Chondrocyte (in vitro differentiated cells): ENCODE results near the gene UAP1L1. TPM values are rescaled to one million over a fixed set of nuclear protein-coding genes. Genes with fewer than 3 reads are reported as not detected.

ENCODE experiments used
- DNase-seq: peaks from one replicate; pipeline ENCODE4 v3.0.0; 2021; ENCODE audit warnings: mixed read lengths, low spot score
- H3K27ac Mint-ChIP-seq: one replicate; pipeline ENCODE4 v1.8.0; 2021; ENCODE audit warnings: mild to moderate bottlenecking, moderate library complexity, mixed read lengths; ENCODE audit not compliant: unreplicated experiment
- H3K27me3 Mint-ChIP-seq: 2 replicates; pipeline ENCODE4 v1.8.0; 2021; ENCODE audit warnings: low read depth, mixed read lengths
- H3K36me3 Mint-ChIP-seq: 2 replicates; pipeline ENCODE4 v1.8.0; 2021; ENCODE audit warnings: low read depth, mixed read lengths
- H3K4me1 Mint-ChIP-seq: 2 replicates; pipeline ENCODE4 v1.8.0; 2021; ENCODE audit warnings: low read depth, mild to moderate bottlenecking, mixed read lengths
- H3K4me3 Mint-ChIP-seq: one replicate; pipeline ENCODE4 v1.8.0; 2021; ENCODE audit warnings: mild to moderate bottlenecking, moderate library complexity, mixed read lengths; ENCODE audit not compliant: unreplicated experiment
- H3K9me3 Mint-ChIP-seq: 2 replicates; pipeline ENCODE4 v1.8.0; 2021; ENCODE audit warnings: low read depth, mixed read lengths
- long read RNA-seq: library from polyadenylated mRNA; stranded (forward); transcript quantifications from one replicate; pipeline ENCODE4 v2.0.0, GENCODE V29; 2021
- total RNA-seq: library from RNA; stranded (reverse); gene quantifications from 3 replicates; pipeline ENCODE4 v1.2.1, GENCODE V29; 2021
- TF ChIP-seq, protein P1 (sequence below): fragments of 200-600 bp; sonication (generic); IDR thresholded peaks from 2 replicates; pipeline ENCODE4 v1.5.0; 2021; ENCODE audit warnings: antibody characterized with exemption, mild to moderate bottlenecking, moderate library complexity

The UAP1L1 gene, protein sequence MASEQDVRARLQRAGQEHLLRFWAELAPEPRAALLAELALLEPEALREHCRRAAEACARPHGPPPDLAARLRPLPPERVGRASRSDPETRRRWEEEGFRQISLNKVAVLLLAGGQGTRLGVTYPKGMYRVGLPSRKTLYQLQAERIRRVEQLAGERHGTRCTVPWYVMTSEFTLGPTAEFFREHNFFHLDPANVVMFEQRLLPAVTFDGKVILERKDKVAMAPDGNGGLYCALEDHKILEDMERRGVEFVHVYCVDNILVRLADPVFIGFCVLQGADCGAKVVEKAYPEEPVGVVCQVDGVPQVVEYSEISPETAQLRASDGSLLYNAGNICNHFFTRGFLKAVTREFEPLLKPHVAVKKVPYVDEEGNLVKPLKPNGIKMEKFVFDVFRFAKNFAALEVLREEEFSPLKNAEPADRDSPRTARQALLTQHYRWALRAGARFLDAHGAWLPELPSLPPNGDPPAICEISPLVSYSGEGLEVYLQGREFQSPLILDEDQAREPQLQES
- 26.1 to 44.0 TPM (median 41.7 TPM) in 3 replicates for total RNA-seq
- long read RNA-seq, transcript UAP1L1-202 (9 exons, 3,365 nt) = major isoform, 59 of 122 reads
- long read RNA-seq, partial matches to known transcripts = 13 of 122 reads
- long read RNA-seq, other reads (novel, unspliced or antisense) = 48 of 122 reads

DNA sequence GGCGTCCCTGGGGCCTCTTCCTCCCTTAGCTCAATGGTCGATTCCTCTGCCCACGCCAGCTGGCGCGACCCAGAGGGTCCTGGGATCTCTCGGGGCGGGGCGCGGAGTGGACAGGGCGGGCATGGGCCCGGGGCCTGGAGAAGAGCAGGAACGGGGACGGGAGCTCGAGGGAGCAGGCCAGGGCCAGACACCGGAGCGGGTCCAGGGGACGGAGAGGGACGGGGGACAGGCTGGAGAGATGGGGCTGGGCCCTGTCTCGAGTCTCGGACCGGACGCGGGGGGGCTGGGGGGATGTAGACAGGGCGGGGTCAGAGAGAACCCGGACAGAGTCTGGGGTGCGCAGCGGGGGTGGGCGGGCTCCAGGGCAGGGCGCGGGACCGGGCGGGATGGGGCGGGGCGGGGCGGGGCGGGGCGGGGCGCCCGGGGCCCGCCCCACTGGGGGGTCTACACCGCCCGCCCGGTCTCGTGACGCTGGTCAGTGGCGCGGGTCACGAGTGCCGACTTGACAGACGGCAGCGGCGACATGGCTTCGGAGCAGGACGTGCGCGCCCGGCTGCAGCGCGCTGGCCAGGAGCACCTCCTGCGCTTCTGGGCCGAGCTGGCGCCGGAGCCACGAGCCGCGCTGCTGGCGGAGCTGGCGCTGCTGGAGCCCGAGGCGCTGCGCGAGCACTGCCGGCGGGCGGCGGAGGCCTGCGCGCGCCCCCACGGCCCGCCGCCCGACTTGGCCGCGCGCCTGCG, at the start of gene UAP1L1:
UAP1L1 (plus strand) TSS at position 508 of the 738 bp plus-strand sequence; CDS start at position 524, 16 bp downstream.
- Mint-ChIP-seq H3K9me3 (no peaks in the 10 kb centered on the region), H3K4me3 (peak within 1 kb of the TSS; percentile 73), H3K4me1 (peaks cover 4% of the 10 kb centered on the region), H3K27me3 (no peaks in the 10 kb centered on the region), H3K36me3 (peaks cover 11% of the 10 kb centered on the region), H3K27ac (no peak within 1 kb of the TSS)
- no peak for DNase-seq
- TF ChIP-seq, protein P1, sequence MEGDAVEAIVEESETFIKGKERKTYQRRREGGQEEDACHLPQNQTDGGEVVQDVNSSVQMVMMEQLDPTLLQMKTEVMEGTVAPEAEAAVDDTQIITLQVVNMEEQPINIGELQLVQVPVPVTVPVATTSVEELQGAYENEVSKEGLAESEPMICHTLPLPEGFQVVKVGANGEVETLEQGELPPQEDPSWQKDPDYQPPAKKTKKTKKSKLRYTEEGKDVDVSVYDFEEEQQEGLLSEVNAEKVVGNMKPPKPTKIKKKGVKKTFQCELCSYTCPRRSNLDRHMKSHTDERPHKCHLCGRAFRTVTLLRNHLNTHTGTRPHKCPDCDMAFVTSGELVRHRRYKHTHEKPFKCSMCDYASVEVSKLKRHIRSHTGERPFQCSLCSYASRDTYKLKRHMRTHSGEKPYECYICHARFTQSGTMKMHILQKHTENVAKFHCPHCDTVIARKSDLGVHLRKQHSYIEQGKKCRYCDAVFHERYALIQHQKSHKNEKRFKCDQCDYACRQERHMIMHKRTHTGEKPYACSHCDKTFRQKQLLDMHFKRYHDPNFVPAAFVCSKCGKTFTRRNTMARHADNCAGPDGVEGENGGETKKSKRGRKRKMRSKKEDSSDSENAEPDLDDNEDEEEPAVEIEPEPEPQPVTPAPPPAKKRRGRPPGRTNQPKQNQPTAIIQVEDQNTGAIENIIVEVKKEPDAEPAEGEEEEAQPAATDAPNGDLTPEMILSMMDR = no peak

DNA sequence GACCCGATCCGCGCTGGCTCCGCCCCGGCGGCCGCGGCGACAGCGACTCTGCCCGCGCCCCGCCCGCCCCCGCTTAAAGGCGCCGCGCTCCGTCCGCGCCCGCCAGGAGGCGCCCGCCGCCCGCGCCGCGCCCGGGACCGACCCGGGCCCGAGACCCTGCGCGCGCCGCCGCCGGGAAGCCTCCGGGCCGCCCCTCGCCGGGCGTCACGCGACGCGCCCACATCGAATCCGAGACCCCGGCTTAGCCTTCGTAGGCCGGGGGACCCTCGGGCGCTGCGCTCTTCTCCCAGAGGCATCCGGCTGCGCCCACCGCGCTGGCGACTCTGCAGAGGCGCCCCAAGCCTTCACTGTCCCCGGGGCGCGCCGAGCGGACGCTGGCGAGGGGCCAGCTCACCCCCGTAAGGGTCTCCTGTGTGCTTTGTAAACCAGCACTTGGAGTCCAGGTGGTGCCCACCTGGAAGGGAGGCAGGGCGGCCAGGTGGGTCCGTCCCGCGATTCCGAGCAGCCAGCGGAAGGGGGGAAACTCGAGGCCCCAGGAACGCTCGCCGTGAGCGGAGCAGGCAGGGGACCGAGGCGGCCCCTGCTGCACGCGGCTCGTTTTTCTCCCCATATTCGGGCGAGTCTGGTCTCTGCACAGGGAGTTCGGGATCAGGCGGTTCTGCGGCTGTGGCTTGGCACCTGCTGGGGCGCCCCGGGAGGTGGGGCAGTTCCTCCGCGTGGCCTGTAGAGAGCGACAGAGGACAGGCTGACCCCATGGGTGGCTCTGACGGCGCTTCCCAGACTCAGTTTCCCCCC, 48.9 kb upstream of the UAP1L1 start:
- TF ChIP-seq, protein P1 = no peak
- Mint-ChIP-seq H3K4me3 (peak overlapping the region; percentile 68), H3K9me3 (no peaks in the 10 kb centered on the region), H3K4me1 (peaks cover 7% of the 10 kb centered on the region), H3K36me3 (no peaks in the 10 kb centered on the region), H3K27me3 (no peaks in the 10 kb centered on the region), H3K27ac (no peak overlapping the region)
- no peak for DNase-seq

DNA sequence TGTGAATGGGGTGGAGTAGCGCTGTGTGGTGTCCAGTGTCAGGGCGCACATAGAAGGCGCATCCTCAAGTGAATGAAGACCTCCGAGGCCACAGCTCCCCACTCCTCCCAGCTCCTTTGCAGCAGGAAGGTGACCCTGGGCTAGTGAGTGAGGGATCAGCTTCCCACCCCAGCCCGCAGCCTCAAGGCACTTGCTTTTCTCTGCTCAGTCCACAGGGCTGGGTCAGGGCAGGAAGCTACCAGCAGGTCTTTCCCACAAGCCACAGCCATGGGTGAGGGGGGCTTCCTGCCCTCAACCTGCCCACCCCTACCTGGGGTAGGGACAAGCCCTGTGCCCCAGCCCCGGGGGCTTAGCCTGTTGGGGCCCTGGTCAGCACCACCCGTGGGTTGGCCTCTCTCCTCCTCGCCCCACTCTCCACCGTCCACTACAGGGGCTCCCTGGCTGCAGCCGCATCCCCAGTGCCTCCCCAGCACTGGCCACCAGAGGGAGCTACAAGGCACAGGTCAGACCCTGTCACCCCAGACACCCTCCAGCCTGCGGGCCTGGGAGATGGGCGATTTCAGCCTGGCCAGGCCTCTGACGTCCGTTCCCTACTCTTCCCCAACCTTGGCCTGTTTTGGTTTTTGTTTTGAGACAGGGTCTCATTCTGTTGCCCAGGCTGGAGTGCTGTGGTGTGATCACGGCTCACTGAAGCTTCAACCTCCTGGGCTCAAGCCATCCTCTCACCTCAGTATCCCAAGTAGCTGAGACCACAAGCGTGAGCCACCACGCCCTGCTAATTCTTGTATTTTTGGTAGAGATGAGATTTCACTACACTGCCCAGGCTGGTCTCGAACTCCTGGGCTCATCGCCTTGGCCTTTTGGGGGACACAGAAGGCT, 48.0 kb upstream of the UAP1L1 start:
- no peak for DNase-seq
- Mint-ChIP-seq H3K9me3 (no peaks in the 10 kb centered on the region), H3K4me3 (peak overlapping the region; percentile 68), H3K27ac (no peak overlapping the region), H3K27me3 (no peaks in the 10 kb centered on the region), H3K36me3 (no peaks in the 10 kb centered on the region), H3K4me1 (peaks cover 7% of the 10 kb centered on the region)
- TF ChIP-seq, protein P1 = peak; percentile 86

DNA sequence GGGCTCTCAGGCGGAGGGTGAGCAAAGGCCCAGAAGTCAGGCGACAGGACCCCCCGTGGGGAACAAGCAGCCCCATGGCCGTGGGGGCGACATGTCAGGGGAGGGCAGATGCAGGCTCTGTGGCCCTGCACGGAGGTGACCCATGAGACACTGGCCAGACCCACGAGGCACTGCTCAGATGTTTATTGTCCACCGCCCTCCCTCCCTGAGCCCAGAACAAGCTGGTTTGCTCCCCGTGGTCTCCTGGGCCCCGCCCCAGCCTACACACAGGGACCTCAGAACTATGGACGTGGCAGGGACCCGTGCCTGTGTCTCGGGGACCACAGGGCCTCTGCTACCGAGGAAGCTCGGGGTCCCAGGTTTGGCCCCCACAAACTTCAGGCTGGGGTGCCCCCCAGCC, 47.3 kb upstream of the UAP1L1 start:
- H3K4me3 Mint-ChIP-seq = no peak overlapping the region
- no peaks in the 10 kb centered on the region for H3K9me3 Mint-ChIP-seq
- H3K4me1 Mint-ChIP-seq = peaks cover 7% of the 10 kb centered on the region
- H3K27ac Mint-ChIP-seq = no peak overlapping the region
- DNase-seq = no peak
- H3K36me3 Mint-ChIP-seq = no peaks in the 10 kb centered on the region
- TF ChIP-seq, protein P1 = no peak
- no peaks in the 10 kb centered on the region for H3K27me3 Mint-ChIP-seq
